Brain microvascular endothelial cell (primary cell): Measurements from ENCODE around the gene SHTN1.

Experiments
- DNase-seq: peaks from one replicate; pipeline ENCODE4 v3.0.0-alpha.2; 2020
- H3K27ac ChIP-seq: fragments of 250-450 bp; sonication (Bioruptor Pico); 2 replicates; pipeline ENCODE4 v1.5.1; 2020; ENCODE audit warnings: mild to moderate bottlenecking, moderate library complexity
- H3K27me3 ChIP-seq: fragments of 250-450 bp; sonication (Bioruptor Pico); replicated peaks from 2 replicates; pipeline ENCODE4 v1.5.1; 2020; ENCODE audit warnings: mild to moderate bottlenecking
- H3K36me3 ChIP-seq: fragments of 250-450 bp; sonication (Bioruptor Pico); replicated peaks from 2 replicates; pipeline ENCODE4 v1.5.1; 2020; ENCODE audit warnings: mild to moderate bottlenecking
- H3K4me3 ChIP-seq: 2 replicates; pipeline ENCODE4 v1.5.1; 2011; ENCODE audit warnings: low read depth, mild to moderate bottlenecking, control low read depth, low read length, moderate library complexity
- CTCF ChIP-seq: IDR thresholded peaks from 2 replicates; pipeline ENCODE4 v1.5.1; 2011; ENCODE audit warnings: low read depth, mild to moderate bottlenecking, moderate library complexity, low read length, control low read depth, inconsistent platforms; ENCODE audit errors: missing control alignments
- in situ Hi-C: cut with HindIII; loops from 2 replicates; pipeline ENCODE4 v1.10.0; 2017; ENCODE audit warnings: low sequenced_read_pairs, low pct_ligation_motif_present

SHTN1 gene

GRCh38 chr10:117000580-117000979, 4.4 kb downstream of the SHTN1 start:
- peak; percentile 19 for TF ChIP-seq CTCF
- Histone ChIP-seq H3K4me3 (no peak overlapping the region), H3K36me3 (no peaks in the 10 kb centered on the region), H3K27ac (no peak overlapping the region), H3K27me3 (no peaks in the 10 kb centered on the region)
- in situ Hi-C loops: no loop called here
- DNase-seq: no peak

GRCh38 chr10:116998172-116998571, 6.8 kb downstream of the SHTN1 start:
- in situ Hi-C loops: no loop called here
- TF ChIP-seq CTCF: no peak

GRCh38 chr10:116997015-116997414, 8.0 kb downstream of the SHTN1 start:
- Histone ChIP-seq H3K27ac (no peak overlapping the region), H3K27me3 (no peaks in the 10 kb centered on the region), H3K4me3 (no peak overlapping the region), H3K36me3 (no peaks in the 10 kb centered on the region)
- no peak for TF ChIP-seq CTCF
- no peak for DNase-seq
- in situ Hi-C loops: no loop called here

More at GRCh38 chr10:116998172-116998571, 6.8 kb downstream of the SHTN1 start:
- no peak overlapping the region for H3K4me3 ChIP-seq
- H3K27me3 ChIP-seq: no peaks in the 10 kb centered on the region
- no peak overlapping the region for H3K27ac ChIP-seq
- no peaks in the 10 kb centered on the region for H3K36me3 ChIP-seq
- DNase-seq: no peak

GRCh38 chr10:116995648-116996047, 9.3 kb downstream of the SHTN1 start:
- Histone ChIP-seq H3K36me3 (no peaks in the 10 kb centered on the region), H3K27ac (no peak overlapping the region), H3K27me3 (no peaks in the 10 kb centered on the region), H3K4me3 (no peak overlapping the region)
- in situ Hi-C loops: no loop called here
- no peak for DNase-seq
- TF ChIP-seq CTCF: no peak

GRCh38 chr10:116994113-116994890, 10.7 kb downstream of the SHTN1 start:
- no peak for DNase-seq
- in situ Hi-C loops: no loop called here
- no peak for TF ChIP-seq CTCF
- no peaks in the 10 kb centered on the region for H3K36me3 ChIP-seq
- H3K27ac ChIP-seq: no peak overlapping the region
- H3K27me3 ChIP-seq: no peaks in the 10 kb centered on the region
- no peak overlapping the region for H3K4me3 ChIP-seq

- in situ Hi-C loops: no loop called here
- no peak for TF ChIP-seq CTCF
These were observed 11.4 kb downstream of the SHTN1 start for GRCh38 chr10:116993610-116994009.

More at GRCh38 chr10:116993610-116994009, 11.4 kb downstream of the SHTN1 start:
- Histone ChIP-seq H3K4me3 (no peak overlapping the region), H3K36me3 (no peaks in the 10 kb centered on the region), H3K27me3 (no peaks in the 10 kb centered on the region), H3K27ac (no peak overlapping the region)
- DNase-seq: no peak
